DOHH2 (cell line): ENCODE data around the gene BRICD5.

Experiments
- EZH2phosphoT487 ChIP-seq: fragments of 200-600 bp; sonication (generic); IDR thresholded peaks from 2 replicates; pipeline ENCODE4 v1.6.1; 2017; ENCODE audit warnings: borderline replicate concordance, mild to moderate bottlenecking, antibody characterized with exemption, low read length, moderate library complexity, mixed read lengths
- TF ChIP-seq, protein P1 (sequence below): fragments of 200-600 bp; sonication (generic); IDR thresholded peaks from one replicate; pipeline ENCODE4 v1.5.1; 2014; ENCODE audit warnings: antibody characterized with exemption, mild to moderate bottlenecking, low read depth, low read length; ENCODE audit not compliant: poor library complexity, severe bottlenecking

DNA sequence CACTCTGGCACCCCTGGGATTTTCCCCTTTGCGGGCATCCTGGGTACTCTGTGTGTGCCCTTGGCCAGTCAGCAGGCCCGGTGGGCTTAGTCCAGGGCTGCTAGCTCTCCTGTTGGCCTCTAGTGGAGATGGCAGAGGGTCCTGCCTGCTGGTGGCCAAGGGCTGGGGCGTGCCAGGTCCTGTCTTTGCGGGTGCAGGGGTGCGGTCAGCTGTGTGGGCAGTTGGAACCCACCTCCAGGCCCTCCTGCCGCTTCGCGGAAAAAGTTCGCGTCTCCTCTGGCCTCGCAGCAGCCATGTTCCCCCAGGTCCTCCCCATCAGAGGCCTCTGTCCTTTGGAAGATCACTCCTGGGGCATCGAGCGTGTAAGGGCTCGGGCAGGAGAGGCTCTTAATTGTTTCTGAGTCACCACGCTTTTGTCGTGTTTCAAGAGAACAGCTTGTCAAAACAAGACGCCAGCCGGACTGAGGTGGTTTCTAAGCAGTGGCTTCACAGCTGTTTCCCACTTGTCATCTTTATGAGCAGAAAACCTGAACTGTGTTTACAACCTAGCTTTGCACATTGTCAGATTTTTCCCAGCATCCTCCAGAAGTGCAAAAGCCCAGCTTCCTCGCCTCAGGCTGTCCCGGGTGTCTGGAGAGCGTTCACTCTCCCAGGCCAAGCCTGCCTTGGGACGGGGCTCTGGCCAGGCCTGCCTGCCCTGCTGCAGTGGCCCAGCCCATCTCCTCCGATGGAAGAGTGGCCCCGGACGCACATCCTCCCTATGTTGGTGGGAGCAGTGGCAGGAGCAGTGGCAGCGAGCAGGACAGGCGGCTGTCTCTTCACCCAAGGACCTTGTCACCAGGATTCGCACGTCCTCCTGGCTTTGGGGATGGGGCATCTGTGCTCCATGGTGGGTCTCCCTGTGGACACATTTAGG, 20.6 kb upstream of the BRICD5 start:
- TF ChIP-seq, protein P1, sequence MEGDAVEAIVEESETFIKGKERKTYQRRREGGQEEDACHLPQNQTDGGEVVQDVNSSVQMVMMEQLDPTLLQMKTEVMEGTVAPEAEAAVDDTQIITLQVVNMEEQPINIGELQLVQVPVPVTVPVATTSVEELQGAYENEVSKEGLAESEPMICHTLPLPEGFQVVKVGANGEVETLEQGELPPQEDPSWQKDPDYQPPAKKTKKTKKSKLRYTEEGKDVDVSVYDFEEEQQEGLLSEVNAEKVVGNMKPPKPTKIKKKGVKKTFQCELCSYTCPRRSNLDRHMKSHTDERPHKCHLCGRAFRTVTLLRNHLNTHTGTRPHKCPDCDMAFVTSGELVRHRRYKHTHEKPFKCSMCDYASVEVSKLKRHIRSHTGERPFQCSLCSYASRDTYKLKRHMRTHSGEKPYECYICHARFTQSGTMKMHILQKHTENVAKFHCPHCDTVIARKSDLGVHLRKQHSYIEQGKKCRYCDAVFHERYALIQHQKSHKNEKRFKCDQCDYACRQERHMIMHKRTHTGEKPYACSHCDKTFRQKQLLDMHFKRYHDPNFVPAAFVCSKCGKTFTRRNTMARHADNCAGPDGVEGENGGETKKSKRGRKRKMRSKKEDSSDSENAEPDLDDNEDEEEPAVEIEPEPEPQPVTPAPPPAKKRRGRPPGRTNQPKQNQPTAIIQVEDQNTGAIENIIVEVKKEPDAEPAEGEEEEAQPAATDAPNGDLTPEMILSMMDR = no peak
- no peak for TF ChIP-seq EZH2phosphoT487
